HepG2 (cell line): ENCODE data around the gene PALM. TPM values are rescaled to one million over a fixed set of nuclear protein-coding genes. Genes with fewer than 3 reads are reported as not detected.

Source experiments
- CREM ChIP-seq, 2 experiments: sonication (generic) in 1 of 2; formaldehyde crosslinking in 1 of 2; IDR thresholded peaks; 2 replicates each; pipeline versions ENCODE4 v1.4.0 to v1.6.1; 2016 to 2020; ENCODE audit warnings: antibody characterized with exemption in 1 of 2, mild to moderate bottlenecking in 1 of 2, missing genetic modification reagents in 1 of 2
- ETV6 ChIP-seq: sonication (generic); formaldehyde crosslinking; conservative IDR thresholded peaks from 2 replicates; pipeline ENCODE4 v1.4.0; 2020; ENCODE audit warnings: missing genetic modification reagents
- HIVEP1 ChIP-seq: sonication (generic); formaldehyde crosslinking; IDR thresholded peaks from 2 replicates; pipeline ENCODE4 v1.4.0; 2020; ENCODE audit warnings: mild to moderate bottlenecking, missing genetic modification reagents
- KMT2A ChIP-seq: sonication (generic); formaldehyde crosslinking; IDR thresholded peaks from 2 replicates; pipeline ENCODE4 v1.4.0; 2020; ENCODE audit warnings: missing genetic modification reagents
- MEF2D ChIP-seq: sonication (generic); formaldehyde crosslinking; IDR thresholded peaks from 2 replicates; pipeline ENCODE4 v1.5.1; 2020; ENCODE audit warnings: mild to moderate bottlenecking, missing genetic modification reagents
- MEIS1 ChIP-seq: sonication (generic); formaldehyde crosslinking; IDR thresholded peaks from 2 replicates; pipeline ENCODE4 v1.9.0; 2021; ENCODE audit warnings: mild to moderate bottlenecking, missing genetic modification reagents, moderate library complexity, borderline replicate concordance
- PLRG1 ChIP-seq: fragments of 450-650 bp; conservative IDR thresholded peaks from 2 replicates; pipeline ENCODE4 v1.6.1; 2016
- RARG ChIP-seq: sonication (generic); formaldehyde crosslinking; IDR thresholded peaks from 2 replicates; pipeline ENCODE4 v1.4.0; 2020; ENCODE audit warnings: low read depth, mild to moderate bottlenecking, missing genetic modification reagents
- SP4 ChIP-seq: sonication (generic); formaldehyde crosslinking; IDR thresholded peaks from 2 replicates; pipeline ENCODE4 v1.8.1; 2023; ENCODE audit warnings: mild to moderate bottlenecking, missing genetic modification reagents
- ZNF230 ChIP-seq: sonication (generic); formaldehyde crosslinking; IDR thresholded peaks from 2 replicates; pipeline ENCODE4 v1.4.0; 2020; ENCODE audit warnings: mild to moderate bottlenecking, missing genetic modification reagents
- ZNF337 ChIP-seq: sonication (generic); formaldehyde crosslinking; IDR thresholded peaks from 2 replicates; pipeline ENCODE4 v1.5.1; 2020; ENCODE audit warnings: missing genetic modification reagents, low read depth, mild to moderate bottlenecking, borderline replicate concordance
- ZNF557 ChIP-seq: sonication (generic); formaldehyde crosslinking; IDR thresholded peaks from 2 replicates; pipeline ENCODE4 v1.4.0; 2020; ENCODE audit warnings: missing genetic modification reagents
- ZNF777 ChIP-seq: sonication (generic); formaldehyde crosslinking; IDR thresholded peaks from 2 replicates; pipeline ENCODE4 v1.4.0; 2020; ENCODE audit warnings: missing genetic modification reagents
- ZZZ3 ChIP-seq: sonication (generic); formaldehyde crosslinking; IDR thresholded peaks from 2 replicates; pipeline ENCODE4 v1.4.0; 2020; ENCODE audit warnings: missing genetic modification reagents, mild to moderate bottlenecking, borderline replicate concordance
- polyA plus RNA-seq, 8 experiments: library from polyadenylated mRNA; depleted of rRNA in 3 of 8; stranded (reverse) in 7 of 8; unstranded in 1 of 8; fragments of >200 nt; fragmentation: Illumina TruSeq in 4 of 8; extraction: Trizol in 4 of 8; gene quantifications; 2 replicates each; pipeline versions ENCODE4 v1.2.1 to v1.2.3, GENCODE V29; 2011 to 2016; ENCODE audit warnings: low read depth in 4 of 8, missing spikeins in 1 of 8, mixed read lengths in 1 of 8; ENCODE audit not compliant: insufficient read depth in 1 of 8
- total RNA-seq, 5 experiments: library from RNA; depleted of rRNA; stranded (reverse); fragments of >200 nt; fragmentation: Illumina TruSeq; extraction: Trizol; gene quantifications; 2 replicates each; pipeline ENCODE4 v1.2.3, GENCODE V29; 2016; ENCODE audit warnings: low read depth in 1 of 5
- TF ChIP-seq, protein P1 (sequence below): sonication (generic); formaldehyde crosslinking; IDR thresholded peaks from 2 replicates; pipeline ENCODE4 v1.4.0; 2020; ENCODE audit warnings: low read depth, missing genetic modification reagents
- TF ChIP-seq, protein P2 (sequence below): IDR thresholded peaks from 2 replicates; pipeline ENCODE4 v1.6.1; 2012; ENCODE audit warnings: low read depth, low read length, improper control_type of control experiment
- TF ChIP-seq, protein P3 (sequence below): sonication (generic); formaldehyde crosslinking; IDR thresholded peaks from 2 replicates; pipeline ENCODE4 v1.4.0; 2020; ENCODE audit warnings: missing genetic modification reagents, borderline replicate concordance
- TF ChIP-seq, protein P4 (sequence below): sonication (generic); formaldehyde crosslinking; IDR thresholded peaks from 2 replicates; pipeline ENCODE4 v1.5.0; 2020; ENCODE audit warnings: mild to moderate bottlenecking, missing genetic modification reagents

Gene PALM
- total and polyA plus RNA-seq, 2 of the 13 experiments (the other 11 are each of a cell fraction or from before 2014, with no cell fraction given) = 4.0 to 9.7 TPM

DNA sequence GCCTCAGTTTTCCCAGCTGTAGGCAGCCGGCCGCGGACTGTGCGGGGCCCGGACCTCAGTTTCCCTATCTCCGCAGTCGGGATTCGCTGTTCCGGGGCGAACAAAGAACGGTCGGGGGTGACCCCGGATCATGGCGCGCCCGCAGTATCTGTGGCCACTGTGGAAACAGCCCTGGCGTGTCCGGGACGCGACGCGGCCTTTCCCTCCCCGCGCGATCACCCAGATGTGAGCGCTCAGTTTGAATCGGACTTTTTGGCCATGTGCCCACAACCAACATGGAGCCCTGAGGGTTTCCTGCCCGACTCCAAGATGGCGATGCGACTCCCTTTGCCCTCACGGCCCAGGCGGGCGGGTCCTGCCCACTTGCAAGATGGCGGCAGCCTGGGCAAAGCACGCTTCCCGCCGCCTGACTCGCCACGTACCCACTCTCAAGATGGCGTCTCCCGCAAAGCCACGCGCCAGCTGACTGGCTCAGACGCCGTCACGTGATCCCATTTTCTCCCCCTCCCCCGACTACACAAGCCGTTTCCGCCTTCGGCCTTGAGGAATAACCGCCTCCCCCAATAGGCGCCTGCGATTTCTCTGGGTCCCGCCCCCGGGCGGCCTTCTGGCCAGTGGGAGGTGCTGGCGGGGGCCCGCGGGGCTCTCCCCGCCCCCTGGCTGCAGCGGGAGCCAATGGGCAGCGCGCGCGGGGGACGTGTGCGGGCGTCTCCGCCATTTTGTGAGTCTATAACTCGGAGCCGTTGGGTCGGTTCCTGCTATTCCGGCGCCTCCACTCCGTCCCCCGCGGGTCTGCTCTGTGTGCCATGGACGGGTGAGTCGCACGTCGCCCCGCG lies 88.2 kb downstream of the PALM start, which contains the start of gene PTBP1 (continued):
- TF ChIP-seq, protein P1, sequence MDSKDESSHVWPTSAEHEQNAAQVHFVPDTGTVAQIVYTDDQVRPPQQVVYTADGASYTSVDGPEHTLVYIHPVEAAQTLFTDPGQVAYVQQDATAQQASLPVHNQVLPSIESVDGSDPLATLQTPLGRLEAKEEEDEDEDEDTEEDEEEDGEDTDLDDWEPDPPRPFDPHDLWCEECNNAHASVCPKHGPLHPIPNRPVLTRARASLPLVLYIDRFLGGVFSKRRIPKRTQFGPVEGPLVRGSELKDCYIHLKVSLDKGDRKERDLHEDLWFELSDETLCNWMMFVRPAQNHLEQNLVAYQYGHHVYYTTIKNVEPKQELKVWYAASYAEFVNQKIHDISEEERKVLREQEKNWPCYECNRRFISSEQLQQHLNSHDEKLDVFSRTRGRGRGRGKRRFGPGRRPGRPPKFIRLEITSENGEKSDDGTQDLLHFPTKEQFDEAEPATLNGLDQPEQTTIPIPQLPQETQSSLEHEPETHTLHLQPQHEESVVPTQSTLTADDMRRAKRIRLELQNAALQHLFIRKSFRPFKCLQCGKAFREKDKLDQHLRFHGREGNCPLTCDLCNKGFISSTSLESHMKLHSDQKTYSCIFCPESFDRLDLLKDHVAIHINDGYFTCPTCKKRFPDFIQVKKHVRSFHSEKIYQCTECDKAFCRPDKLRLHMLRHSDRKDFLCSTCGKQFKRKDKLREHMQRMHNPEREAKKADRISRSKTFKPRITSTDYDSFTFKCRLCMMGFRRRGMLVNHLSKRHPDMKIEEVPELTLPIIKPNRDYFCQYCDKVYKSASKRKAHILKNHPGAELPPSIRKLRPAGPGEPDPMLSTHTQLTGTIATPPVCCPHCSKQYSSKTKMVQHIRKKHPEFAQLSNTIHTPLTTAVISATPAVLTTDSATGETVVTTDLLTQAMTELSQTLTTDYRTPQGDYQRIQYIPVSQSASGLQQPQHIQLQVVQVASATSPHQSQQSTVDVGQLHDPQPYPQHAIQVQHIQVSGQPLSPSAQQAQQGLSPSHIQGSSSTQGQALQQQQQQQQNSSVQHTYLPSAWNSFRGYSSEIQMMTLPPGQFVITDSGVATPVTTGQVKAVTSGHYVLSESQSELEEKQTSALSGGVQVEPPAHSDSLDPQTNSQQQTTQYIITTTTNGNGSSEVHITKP (CRISPR knock-in tag) = peak; percentile 66; the same call in 1 of the 2 replicates
- peak; percentile 92 for TF ChIP-seq CREM (IDR thresholded peaks at IDR 0.05)
- no peak for TF ChIP-seq CREM (CRISPR knock-in tag; IDR thresholded peaks at IDR 0.05)
- TF ChIP-seq MEIS1 (CRISPR knock-in tag) = peak; percentile 56; the same call in 1 of the 2 replicates
- 0 out of 2 replicates have a peak, but pooled peaks have one; percentile 52 for TF ChIP-seq ZNF777 (CRISPR knock-in tag)
- TF ChIP-seq ZNF230 (CRISPR knock-in tag) = peak; percentile 56; the same call in 1 of the 2 replicates
- TF ChIP-seq PLRG1 = no peak
- TF ChIP-seq ZNF337 = no peak
- peak; percentile 34; the same call in 1 of the 2 replicates for TF ChIP-seq ETV6 (CRISPR knock-in tag)
- peak; percentile 73 for TF ChIP-seq MEF2D (CRISPR knock-in tag)
- peak; percentile 95 for TF ChIP-seq SP4 (CRISPR knock-in tag)
- no peak for TF ChIP-seq ZNF557 (CRISPR knock-in tag)
- no peak for TF ChIP-seq RARG (CRISPR knock-in tag)
- TF ChIP-seq, protein P2, sequence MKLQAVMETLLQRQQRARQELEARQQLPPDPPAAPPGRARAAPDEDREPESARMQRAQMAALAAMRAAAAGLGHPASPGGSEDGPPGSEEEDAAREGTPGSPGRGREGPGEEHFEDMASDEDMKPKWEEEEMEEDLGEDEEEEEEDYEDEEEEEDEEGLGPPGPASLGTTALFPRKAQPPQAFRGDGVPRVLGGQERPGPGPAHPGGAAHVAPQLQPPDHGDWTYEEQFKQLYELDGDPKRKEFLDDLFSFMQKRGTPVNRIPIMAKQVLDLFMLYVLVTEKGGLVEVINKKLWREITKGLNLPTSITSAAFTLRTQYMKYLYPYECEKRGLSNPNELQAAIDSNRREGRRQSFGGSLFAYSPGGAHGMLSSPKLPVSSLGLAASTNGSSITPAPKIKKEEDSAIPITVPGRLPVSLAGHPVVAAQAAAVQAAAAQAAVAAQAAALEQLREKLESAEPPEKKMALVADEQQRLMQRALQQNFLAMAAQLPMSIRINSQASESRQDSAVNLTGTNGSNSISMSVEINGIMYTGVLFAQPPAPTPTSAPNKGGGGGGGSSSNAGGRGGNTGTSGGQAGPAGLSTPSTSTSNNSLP = 0 out of 2 replicates have a peak, but pooled peaks have one; percentile 12
- TF ChIP-seq, protein P3, sequence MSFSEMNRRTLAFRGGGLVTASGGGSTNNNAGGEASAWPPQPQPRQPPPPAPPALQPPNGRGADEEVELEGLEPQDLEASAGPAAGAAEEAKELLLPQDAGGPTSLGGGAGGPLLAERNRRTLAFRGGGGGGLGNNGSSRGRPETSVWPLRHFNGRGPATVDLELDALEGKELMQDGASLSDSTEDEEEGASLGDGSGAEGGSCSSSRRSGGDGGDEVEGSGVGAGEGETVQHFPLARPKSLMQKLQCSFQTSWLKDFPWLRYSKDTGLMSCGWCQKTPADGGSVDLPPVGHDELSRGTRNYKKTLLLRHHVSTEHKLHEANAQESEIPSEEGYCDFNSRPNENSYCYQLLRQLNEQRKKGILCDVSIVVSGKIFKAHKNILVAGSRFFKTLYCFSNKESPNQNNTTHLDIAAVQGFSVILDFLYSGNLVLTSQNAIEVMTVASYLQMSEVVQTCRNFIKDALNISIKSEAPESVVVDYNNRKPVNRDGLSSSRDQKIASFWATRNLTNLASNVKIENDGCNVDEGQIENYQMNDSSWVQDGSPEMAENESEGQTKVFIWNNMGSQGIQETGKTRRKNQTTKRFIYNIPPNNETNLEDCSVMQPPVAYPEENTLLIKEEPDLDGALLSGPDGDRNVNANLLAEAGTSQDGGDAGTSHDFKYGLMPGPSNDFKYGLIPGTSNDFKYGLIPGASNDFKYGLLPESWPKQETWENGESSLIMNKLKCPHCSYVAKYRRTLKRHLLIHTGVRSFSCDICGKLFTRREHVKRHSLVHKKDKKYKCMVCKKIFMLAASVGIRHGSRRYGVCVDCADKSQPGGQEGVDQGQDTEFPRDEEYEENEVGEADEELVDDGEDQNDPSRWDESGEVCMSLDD = no peak
- peak; percentile 67 for TF ChIP-seq HIVEP1 (CRISPR knock-in tag)
- peak; percentile 21; the same call in 1 of the 2 replicates for TF ChIP-seq ZZZ3 (CRISPR knock-in tag)
- TF ChIP-seq, protein P4, sequence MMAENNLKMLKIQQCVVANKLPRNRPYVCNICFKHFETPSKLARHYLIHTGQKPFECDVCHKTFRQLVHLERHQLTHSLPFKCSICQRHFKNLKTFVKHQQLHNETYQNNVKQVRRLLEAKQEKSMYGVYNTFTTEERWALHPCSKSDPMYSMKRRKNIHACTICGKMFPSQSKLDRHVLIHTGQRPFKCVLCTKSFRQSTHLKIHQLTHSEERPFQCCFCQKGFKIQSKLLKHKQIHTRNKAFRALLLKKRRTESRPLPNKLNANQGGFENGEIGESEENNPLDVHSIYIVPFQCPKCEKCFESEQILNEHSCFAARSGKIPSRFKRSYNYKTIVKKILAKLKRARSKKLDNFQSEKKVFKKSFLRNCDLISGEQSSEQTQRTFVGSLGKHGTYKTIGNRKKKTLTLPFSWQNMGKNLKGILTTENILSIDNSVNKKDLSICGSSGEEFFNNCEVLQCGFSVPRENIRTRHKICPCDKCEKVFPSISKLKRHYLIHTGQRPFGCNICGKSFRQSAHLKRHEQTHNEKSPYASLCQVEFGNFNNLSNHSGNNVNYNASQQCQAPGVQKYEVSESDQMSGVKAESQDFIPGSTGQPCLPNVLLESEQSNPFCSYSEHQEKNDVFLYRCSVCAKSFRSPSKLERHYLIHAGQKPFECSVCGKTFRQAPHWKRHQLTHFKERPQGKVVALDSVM (CRISPR knock-in tag) = peak; percentile 23; the same call in 1 of the 2 replicates
- 0 out of 2 replicates have a peak, but pooled peaks have one; percentile 46 for TF ChIP-seq KMT2A (CRISPR knock-in tag)
